Measurements from ENCODE around the gene FAM20B.

FAM20B gene

GRCh38 chr1:179016706-179017382 is 8.8 kb upstream of the FAM20B start:
- H3K9ac ChIP-seq (ENCODE audit: low read length): no peak overlapping the region
- H3F3A ChIP-seq (ENCODE audit: insufficient read depth, low read length): no peaks in the 10 kb centered on the region
- no peaks in the 10 kb centered on the region for H3K4me1 ChIP-seq (ENCODE audit: low read length)
- no peaks in the 10 kb centered on the region for H3K9me3 ChIP-seq (replicated peaks; ENCODE audit: insufficient read depth, low read length)
- no peak for DNase-seq
- no peaks in the 10 kb centered on the region for H3K27me3 ChIP-seq (replicated peaks; ENCODE audit: insufficient read depth, low read length)
- no peak overlapping the region for H3K27ac ChIP-seq (ENCODE audit: low read length)
- H4K20me1 ChIP-seq (ENCODE audit: insufficient read depth, low read length): no peaks in the 10 kb centered on the region
- H3K36me3 ChIP-seq (replicated peaks; ENCODE audit: insufficient read depth, low read length): no peaks in the 10 kb centered on the region
- no peaks in the 10 kb centered on the region for H3K9me2 ChIP-seq (replicated peaks; ENCODE audit: insufficient read depth, low read length)
- H3K4me2 ChIP-seq (ENCODE audit: low read depth, low read length): no peak overlapping the region
- no peak overlapping the region for H3K4me3 ChIP-seq (ENCODE audit: low read length)
- TF ChIP-seq EZH2phosphoT487 (IDR thresholded peaks at IDR 0.05; ENCODE audit: low read length) (no peak), EZH2 (optimal IDR thresholded peaks at IDR 0.05; ENCODE audit: low read depth, low read length) (no peak)
- TF ChIP-seq, protein P1, sequence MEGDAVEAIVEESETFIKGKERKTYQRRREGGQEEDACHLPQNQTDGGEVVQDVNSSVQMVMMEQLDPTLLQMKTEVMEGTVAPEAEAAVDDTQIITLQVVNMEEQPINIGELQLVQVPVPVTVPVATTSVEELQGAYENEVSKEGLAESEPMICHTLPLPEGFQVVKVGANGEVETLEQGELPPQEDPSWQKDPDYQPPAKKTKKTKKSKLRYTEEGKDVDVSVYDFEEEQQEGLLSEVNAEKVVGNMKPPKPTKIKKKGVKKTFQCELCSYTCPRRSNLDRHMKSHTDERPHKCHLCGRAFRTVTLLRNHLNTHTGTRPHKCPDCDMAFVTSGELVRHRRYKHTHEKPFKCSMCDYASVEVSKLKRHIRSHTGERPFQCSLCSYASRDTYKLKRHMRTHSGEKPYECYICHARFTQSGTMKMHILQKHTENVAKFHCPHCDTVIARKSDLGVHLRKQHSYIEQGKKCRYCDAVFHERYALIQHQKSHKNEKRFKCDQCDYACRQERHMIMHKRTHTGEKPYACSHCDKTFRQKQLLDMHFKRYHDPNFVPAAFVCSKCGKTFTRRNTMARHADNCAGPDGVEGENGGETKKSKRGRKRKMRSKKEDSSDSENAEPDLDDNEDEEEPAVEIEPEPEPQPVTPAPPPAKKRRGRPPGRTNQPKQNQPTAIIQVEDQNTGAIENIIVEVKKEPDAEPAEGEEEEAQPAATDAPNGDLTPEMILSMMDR (IDR thresholded peaks at IDR 0.05; ENCODE audit: low read length): no peak
- H3K79me2 ChIP-seq (ENCODE audit: low read length): no peaks in the 10 kb centered on the region
- no peak overlapping the region for H2AFZ ChIP-seq (ENCODE audit: low read length)

- no peaks in the 10 kb centered on the region for H4K20me1 ChIP-seq (ENCODE audit: insufficient read depth, low read length)
- H3K9me2 ChIP-seq (replicated peaks; ENCODE audit: insufficient read depth, low read length): no peaks in the 10 kb centered on the region
- no peak for TF ChIP-seq EZH2 (optimal IDR thresholded peaks at IDR 0.05; ENCODE audit: low read depth, low read length)
- H3F3A ChIP-seq (ENCODE audit: insufficient read depth, low read length): no peaks in the 10 kb centered on the region
- H2AFZ ChIP-seq (ENCODE audit: low read length): no peak overlapping the region
- H3K9me3 ChIP-seq (replicated peaks; ENCODE audit: insufficient read depth, low read length): no peaks in the 10 kb centered on the region
- H3K79me2 ChIP-seq (ENCODE audit: low read length): no peaks in the 10 kb centered on the region
- H3K36me3 ChIP-seq (replicated peaks; ENCODE audit: insufficient read depth, low read length): no peaks in the 10 kb centered on the region
- DNase-seq: no peak
- no peaks in the 10 kb centered on the region for H3K27me3 ChIP-seq (replicated peaks; ENCODE audit: insufficient read depth, low read length)
- H3K9ac ChIP-seq (ENCODE audit: low read length): no peak overlapping the region
- no peak overlapping the region for H3K27ac ChIP-seq (ENCODE audit: low read length)
- no peak overlapping the region for H3K4me2 ChIP-seq (ENCODE audit: low read depth, low read length)
- H3K4me1 ChIP-seq (ENCODE audit: low read length): no peaks in the 10 kb centered on the region
- H3K4me3 ChIP-seq (ENCODE audit: low read length): no peak overlapping the region
Measured at GRCh38 chr1:179017383-179018326, 8.0 kb upstream of the FAM20B start.

DNA sequence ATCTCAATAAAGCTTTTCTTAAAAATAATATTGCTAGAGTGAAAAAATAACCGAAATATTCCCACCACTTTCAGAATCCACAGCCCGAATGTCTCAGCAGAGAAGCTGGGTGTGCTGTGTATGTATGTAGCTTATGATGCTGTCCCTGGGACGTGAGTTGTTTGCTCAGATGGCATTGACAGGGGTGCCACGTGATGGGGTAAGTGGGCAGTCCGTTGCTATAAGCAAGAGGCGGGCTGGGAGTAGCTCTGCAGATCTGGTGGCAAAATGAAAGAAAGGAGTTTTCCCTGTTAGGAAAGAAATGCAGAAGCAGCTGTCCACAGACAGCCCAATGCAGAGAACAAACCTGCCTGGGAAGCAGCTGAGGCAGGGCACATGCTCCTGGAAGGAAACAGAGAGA is 3.8 kb upstream of the FAM20B start:
- TF ChIP-seq, protein P1 (IDR thresholded peaks at IDR 0.05; ENCODE audit: low read length): no peak
- TF ChIP-seq EZH2 (optimal IDR thresholded peaks at IDR 0.05; ENCODE audit: low read depth, low read length): no peak
- no peak for TF ChIP-seq EZH2phosphoT487 (IDR thresholded peaks at IDR 0.05; ENCODE audit: low read length)
- Histone ChIP-seq H3K4me3 (ENCODE audit: low read length) (no peak overlapping the region), H3K9me3 (replicated peaks; ENCODE audit: insufficient read depth, low read length) (no peaks in the 10 kb centered on the region), H3K9me2 (replicated peaks; ENCODE audit: insufficient read depth, low read length) (no peaks in the 10 kb centered on the region), H3K27ac (ENCODE audit: low read length) (no peak overlapping the region), H2AFZ (ENCODE audit: low read length) (no peak overlapping the region), H3K27me3 (replicated peaks; ENCODE audit: insufficient read depth, low read length) (no peaks in the 10 kb centered on the region), H3K4me2 (ENCODE audit: low read depth, low read length) (no peak overlapping the region), H3F3A (ENCODE audit: insufficient read depth, low read length) (no peaks in the 10 kb centered on the region), H4K20me1 (ENCODE audit: insufficient read depth, low read length) (no peaks in the 10 kb centered on the region), H3K9ac (ENCODE audit: low read length) (no peak overlapping the region), H3K4me1 (ENCODE audit: low read length) (peaks cover 6% of the 10 kb centered on the region; the same call in 1 of the 2 replicates), H3K36me3 (replicated peaks; ENCODE audit: insufficient read depth, low read length) (no peaks in the 10 kb centered on the region), H3K79me2 (ENCODE audit: low read length) (peaks cover 5% of the 10 kb centered on the region)
- no peak for DNase-seq
